ENCODE results near the gene KCND2.

GRCh38 chr7:120583899-120584586, 311.1 kb downstream of the KCND2 start:
- TF ChIP-seq CTCF (IDR thresholded peaks at IDR 0.05) = no peak
- TF ChIP-seq EP300 (IDR thresholded peaks at IDR 0.05; ENCODE audit: borderline replicate concordance in 1 of 2, low read depth in 1 of 2, low read length in 1 of 2) = no peak
- no peak for TF ChIP-seq FOSL2 (IDR thresholded peaks at IDR 0.05; ENCODE audit: borderline replicate concordance, low read depth)
